Right renal pelvis (tissue), 4 donors: ENCODE results near the gene MAP4. TPM values are rescaled to one million over a fixed set of nuclear protein-coding genes. Genes with fewer than 3 reads are reported as not detected.
A peak's percentile ranks its signal among the peaks of the same experiment; 100 is the strongest.
"Not testable (repeated sequence)": the region's sequence is repeated elsewhere in the genome, so short reads cannot be mapped to it uniquely, and the experiment has no call there.

Source experiments
- DNase-seq, 4 donors: peaks; one replicate each; pipeline ENCODE4 v3.0.0-alpha.2; 2013; ENCODE audit warnings: low read depth in 4 of 4, low spot score in 3 of 4, missing footprints in 1 of 4
- polyA plus RNA-seq, 4 donors: library from polyadenylated mRNA; unstranded; fragments of 120-200 nt; gene quantifications; one replicate each; pipeline ENCODE4 v1.2.1, GENCODE V29; 2013; ENCODE audit not compliant: insufficient read length in 4 of 4

The MAP4 gene
- polyA plus RNA-seq, 4 donors, result 181 to 188 (median 185) TPM

DNA sequence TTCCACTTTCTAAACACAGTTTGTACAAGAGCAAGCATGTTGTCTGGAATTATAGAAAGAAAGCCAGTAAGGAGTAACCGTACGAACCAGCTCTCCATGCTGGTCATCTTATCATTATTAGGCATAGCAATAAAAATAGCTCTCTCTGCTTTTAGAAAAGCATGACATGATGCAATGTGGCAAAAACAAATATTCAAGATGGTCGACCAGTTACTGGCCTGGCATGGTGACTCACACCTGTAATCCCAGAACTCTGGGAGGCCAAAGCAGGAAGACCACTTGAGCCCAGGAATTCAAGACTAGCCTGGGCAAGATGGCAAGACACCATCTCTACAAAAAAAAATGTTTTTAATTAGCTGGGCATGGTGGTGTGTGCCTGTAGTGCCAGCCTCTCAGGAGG, 2.6 kb upstream of the MAP4 start:
- no peak for DNase-seq

GRCh38 chr3:48015431-48016180, 610 bp downstream of the MAP4 start:
- peak; percentile 48 to 62 (median 59) for DNase-seq

GRCh38 chr3:48014358-48014757, 1.9 kb downstream of the MAP4 start:
- no peak for DNase-seq

- DNase-seq, result no peak
These were observed 2.8 kb downstream of the MAP4 start for GRCh38 chr3:48013288-48013980.

DNA sequence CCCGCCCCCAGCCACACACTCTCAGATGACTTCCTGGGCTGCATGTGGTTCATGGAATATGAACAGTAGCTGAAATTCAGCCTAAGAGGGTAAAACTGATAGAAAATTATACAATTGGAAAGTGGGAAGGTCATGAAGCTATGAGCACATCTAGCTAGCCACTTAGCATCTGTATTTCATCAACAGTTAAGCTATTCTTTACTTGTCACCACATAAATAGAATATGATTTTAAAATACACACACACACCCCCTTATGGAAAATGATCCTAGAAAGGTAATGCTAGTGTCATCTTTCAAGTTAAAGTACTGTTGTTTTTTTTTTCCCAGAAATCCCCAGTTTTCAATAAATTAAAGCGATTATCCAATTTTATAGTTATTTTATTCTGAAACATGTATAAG, 3.6 kb downstream of the MAP4 start:
- no peak for DNase-seq

DNA sequence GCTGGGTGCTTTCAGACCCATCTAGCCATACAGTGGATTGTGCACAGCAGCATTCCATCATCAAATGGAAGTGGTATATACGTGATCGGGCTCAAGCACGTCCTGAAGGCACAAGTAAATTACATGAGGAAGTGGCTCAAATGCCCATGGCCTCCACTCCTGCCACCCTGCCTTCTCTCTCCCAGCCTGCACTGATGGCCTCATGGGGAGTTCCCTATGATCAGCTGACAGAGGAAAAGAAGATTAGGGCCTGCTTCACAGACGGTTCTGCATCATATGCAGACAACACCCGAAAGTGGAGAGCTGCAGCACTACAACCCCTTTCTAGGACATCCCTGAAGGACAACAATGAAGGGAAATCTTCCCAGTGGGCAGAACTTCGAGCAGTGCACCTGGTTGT, 8.2 kb downstream of the MAP4 start:
- not testable (repeated sequence) for DNase-seq

DNA sequence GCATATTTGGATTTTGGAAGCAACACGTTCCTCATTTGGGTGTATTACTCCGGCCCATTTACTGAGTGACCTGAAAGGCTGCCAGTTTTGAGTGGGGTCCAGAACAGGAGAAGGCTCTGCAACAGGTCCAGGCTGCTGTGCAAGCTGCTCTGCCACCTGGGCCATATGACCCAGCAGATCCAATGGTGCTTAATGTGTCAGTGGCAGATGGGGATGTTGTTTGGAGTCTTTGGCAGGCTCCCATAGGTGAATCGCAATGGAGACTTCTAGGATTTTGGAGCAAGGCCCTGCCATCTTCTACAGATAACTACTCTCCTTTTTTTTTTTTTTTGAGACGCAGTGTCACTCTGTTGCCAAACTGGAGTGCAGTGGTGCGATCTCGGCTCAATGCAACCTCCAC, 8.9 kb downstream of the MAP4 start:
- DNase-seq, result not testable (repeated sequence)

- DNase-seq, result not testable (repeated sequence)
These were observed 9.4 kb downstream of the MAP4 start for GRCh38 chr3:48006794-48007193.

- no peak for DNase-seq
These were observed 11.5 kb downstream of the MAP4 start for GRCh38 chr3:48004694-48005093.

DNA sequence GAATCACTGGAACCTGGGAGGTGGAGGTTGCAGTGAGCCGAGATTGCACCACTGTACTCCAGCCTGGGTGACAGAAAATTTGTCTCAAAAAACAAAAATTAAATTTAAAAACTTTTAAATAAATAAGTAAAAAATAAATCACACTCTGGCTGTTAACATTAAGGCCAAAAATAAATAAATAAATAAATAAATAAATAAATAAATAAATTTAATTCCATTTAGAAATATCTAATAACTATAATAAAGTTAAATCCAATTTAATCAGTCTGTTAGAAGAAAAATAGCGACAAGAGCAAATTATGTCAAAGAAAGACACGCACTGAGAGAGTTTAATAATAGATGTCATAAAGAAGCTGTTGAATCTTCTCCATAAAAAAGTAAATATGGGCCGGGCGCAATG, 13.4 kb downstream of the MAP4 start:
- DNase-seq, result no peak

DNA sequence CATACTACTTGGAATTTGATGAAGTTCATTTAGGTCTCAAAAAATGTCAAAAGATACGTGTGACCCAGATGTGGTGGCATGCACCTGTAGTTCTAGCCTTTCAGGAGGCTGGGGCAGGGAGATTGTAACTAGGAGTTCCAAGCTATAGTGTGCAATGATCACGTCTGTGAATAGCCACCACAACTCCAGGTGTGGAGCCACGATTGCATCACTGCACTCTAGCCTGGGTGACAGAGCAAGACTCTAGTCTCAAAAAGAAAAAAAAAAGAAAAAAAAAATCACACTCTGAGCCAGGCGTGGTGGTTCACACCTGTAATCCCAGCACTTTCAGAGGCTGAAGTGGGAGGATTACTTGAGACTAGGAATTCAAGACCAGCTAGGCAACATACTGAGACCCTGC, 14.2 kb downstream of the MAP4 start:
- DNase-seq, result no peak

GRCh38 chr3:48000212-48000611, 16.0 kb downstream of the MAP4 start:
- no peak for DNase-seq

- DNase-seq, result no peak
These were observed 19.8 kb downstream of the MAP4 start for GRCh38 chr3:47996440-47996839.

DNA sequence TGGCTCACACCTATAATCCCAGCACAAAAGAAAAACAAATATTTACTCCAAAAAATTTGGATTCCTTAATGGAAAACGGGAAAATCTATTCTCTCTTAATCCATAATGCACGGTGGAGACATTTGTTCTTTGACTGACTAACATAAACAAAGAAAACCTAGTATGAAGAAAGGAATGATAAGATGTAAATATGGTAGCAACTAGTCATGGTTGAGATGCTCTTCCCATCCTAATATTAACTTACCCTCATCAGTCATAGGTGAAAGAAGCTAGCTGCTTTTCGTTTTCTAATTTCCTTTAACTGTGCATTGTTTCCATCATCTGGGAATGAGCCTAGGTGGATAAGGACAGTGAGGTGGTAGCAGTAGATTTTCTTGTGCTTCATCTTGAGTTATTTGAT, 22.0 kb downstream of the MAP4 start:
- no peak for DNase-seq

DNA sequence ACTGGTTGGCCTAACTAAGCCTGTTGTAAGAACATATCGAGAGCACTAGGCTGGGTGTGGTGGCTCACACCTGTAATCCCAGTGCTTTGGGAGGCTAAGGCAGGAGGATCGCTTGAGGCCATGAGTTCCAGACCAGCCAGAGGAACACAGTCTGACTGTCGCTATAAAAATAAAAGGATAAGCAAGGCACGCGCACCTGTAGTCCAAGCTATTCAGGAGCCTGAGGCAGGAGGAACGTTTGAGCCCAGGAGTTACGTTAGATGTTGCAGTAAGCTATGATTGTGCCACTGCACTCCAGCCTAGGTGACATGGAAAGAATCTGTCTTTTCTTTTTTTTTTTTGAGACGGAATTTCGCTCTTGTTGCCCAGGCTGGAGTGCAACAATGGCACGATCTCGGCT, 24.9 kb downstream of the MAP4 start:
- no peak for DNase-seq

DNA sequence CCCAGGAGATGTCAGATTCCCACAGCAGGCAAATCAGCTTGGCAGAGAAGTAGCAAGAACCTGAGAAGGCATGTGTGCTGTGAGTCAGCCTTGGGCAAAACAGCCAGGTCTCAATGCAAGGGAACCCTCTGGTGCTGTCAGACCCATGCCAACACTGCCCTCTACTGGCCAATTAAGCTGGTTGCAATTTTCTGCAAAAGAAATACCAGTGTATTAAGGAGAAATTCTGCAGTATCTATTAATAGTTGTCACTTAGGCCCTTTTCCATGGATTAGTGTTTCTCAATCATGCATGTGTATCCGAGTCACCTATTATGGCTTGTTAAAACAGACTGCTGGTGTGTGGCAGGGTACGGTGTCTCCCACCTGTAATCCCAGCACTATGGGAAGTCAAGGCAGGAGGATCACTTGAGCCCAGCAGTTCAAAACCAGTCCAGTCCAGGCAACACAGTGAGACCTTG, 26.2 kb downstream of the MAP4 start:
- DNase-seq, result peak; percentile 60 to 72 (median 67)

DNA sequence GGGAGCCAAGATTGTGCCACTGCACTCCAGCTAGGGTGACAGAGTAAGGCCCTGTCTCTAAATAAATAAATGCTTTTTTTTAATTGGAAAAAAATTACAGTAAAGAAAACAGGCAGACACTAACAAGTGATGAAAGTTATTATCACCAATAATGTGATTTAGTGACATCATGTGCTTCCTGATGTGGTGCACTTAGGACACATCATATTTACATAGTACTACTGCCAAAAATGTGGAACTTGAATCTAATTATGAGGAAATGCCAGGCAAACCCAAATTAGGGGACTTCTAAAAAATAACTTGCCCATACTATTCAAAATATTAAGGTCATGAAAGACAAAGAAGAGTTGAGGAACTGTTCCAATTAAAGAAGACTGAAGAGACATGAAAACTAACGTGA, 30.8 kb downstream of the MAP4 start:
- DNase-seq, result no peak

- DNase-seq, result no peak
These were observed 32.0 kb downstream of the MAP4 start for GRCh38 chr3:47984075-47984728.

DNA sequence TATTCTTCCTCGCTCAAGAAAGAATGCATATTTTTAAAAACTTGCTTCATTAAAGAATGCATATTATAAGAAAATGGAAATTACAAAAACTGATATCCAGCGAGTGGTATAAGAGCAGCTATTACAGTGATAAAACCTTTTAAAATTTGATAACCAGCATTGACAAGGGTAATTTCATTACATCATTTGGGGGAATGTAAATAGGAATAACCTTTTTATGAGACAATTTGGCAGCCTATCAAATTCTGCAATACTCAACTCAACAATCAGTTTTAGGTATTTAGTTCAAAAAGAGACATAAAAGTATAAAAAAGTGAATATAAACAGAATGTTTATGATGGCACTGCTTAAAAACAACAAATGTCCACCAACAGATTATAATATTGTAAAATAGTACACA, 35.4 kb downstream of the MAP4 start:
- DNase-seq, result no peak

DNA sequence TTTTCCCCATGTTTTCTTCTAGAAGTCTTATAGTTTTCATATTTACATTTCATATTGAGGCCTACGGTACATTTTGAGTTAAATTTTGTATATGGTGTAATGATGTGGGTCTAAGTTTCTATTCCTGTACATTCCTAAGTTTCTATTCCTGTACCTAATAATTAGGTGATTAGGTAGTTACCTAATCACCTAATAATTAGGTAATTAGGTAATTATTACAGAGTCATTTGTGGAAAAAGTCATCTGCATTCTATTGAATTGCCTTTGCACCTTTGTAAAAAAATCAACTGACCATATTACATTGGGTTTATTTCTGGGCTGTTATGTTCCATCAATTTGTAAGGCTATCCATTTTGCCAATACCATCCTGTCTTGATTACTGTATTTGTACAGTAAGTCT, 37.1 kb downstream of the MAP4 start:
- DNase-seq, result no peak

DNA sequence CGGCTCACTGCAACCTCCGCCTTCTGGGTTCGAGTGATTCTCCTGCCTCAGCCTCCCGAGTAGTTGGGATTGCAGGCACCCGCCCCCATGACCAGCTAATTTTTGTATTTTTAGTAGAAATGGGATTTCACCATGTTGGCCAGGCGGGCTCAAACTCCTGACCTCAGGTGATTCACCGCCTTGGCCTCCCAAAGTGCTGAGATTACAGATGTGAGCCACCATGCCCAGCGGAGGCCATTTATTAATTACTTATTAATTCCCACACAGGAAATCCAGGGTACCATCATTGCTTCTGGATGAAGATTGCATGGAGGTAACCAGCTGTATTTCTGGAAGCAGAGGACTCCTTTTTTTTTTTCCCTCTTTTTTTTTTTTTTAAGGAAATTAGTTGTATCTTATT, 37.8 kb downstream of the MAP4 start:
- DNase-seq, result no peak
